ENCODE results near the gene SNHG17.

- TF ChIP-seq POLR2A (IDR thresholded peaks at IDR 0.05): no peak
- no peak for TF ChIP-seq CTCF (IDR thresholded peaks at IDR 0.05)
These were observed 2.7 kb upstream of the SNHG17 start for GRCh38 chr20:38437796-38438195.
